ENCODE measurements around the gene NEDD9. TPM values are rescaled to one million over a fixed set of nuclear protein-coding genes. Genes with fewer than 3 reads are reported as not detected.

NEDD9 gene
- total and polyA plus RNA-seq, 2 of the 13 experiments (the other 11 are each of a cell fraction or from before 2014, with no cell fraction given), result 27.1 to 389 TPM

DNA sequence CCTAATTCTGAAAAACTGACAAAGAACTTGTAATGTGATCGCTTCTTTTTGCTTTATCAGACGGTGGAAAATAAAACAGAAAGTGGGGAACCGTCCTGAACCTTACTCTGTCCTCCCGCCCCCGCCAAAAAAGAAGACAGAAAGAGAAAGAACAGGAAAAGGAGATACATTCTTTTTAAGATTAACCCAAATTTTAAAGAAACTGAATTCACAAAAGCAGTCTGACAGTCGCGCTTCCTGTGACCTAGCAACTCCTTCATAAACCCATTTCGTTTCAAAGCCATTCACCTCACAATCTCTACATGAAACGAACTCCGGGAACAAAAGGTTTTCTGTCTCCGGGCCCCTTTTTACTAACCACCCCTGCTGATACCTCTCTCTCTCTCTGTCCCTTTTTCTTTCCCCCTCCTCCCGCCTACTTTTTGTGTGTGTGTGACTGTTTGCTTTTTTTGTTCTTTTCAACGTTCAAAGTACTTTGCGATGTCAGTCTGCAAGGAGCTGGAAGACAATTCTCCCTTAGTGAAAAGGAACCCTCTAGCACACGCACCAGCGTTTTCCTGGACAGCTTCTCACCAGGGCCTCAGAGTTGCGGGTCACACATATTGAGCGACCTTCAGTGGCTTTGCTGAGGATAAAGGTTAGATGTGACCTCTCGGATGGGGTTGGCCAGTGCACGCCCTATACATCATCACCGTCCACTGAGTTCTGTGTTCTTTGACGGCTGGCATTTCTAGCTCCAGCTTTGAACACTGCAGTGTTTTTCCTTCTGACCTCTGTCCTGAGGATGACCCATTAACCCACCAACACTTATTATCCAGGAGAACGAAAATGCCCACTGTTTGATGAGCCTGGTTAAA lies 530 bp upstream of the NEDD9 start (continued):
- TF ChIP-seq, protein P1, sequence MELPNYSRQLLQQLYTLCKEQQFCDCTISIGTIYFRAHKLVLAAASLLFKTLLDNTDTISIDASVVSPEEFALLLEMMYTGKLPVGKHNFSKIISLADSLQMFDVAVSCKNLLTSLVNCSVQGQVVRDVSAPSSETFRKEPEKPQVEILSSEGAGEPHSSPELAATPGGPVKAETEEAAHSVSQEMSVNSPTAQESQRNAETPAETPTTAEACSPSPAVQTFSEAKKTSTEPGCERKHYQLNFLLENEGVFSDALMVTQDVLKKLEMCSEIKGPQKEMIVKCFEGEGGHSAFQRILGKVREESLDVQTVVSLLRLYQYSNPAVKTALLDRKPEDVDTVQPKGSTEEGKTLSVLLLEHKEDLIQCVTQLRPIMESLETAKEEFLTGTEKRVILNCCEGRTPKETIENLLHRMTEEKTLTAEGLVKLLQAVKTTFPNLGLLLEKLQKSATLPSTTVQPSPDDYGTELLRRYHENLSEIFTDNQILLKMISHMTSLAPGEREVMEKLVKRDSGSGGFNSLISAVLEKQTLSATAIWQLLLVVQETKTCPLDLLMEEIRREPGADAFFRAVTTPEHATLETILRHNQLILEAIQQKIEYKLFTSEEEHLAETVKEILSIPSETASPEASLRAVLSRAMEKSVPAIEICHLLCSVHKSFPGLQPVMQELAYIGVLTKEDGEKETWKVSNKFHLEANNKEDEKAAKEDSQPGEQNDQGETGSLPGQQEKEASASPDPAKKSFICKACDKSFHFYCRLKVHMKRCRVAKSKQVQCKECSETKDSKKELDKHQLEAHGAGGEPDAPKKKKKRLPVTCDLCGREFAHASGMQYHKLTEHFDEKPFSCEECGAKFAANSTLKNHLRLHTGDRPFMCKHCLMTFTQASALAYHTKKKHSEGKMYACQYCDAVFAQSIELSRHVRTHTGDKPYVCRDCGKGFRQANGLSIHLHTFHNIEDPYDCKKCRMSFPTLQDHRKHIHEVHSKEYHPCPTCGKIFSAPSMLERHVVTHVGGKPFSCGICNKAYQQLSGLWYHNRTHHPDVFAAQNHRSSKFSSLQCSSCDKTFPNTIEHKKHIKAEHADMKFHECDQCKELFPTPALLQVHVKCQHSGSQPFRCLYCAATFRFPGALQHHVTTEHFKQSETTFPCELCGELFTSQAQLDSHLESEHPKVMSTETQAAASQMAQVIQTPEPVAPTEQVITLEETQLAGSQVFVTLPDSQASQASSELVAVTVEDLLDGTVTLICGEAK (IDR thresholded peaks at IDR 0.05), result no peak
- TF ChIP-seq, protein P1 (CRISPR knock-in tag; IDR thresholded peaks at IDR 0.05), result peak; percentile 71; the same call in 1 of the 2 replicates
- TF ChIP-seq MTF1 (CRISPR knock-in tag; IDR thresholded peaks at IDR 0.05) (no peak), DR1 (CRISPR knock-in tag; IDR thresholded peaks at IDR 0.05) (no peak), ZNF44 (CRISPR knock-in tag; IDR thresholded peaks at IDR 0.05) (peak; percentile 89), ZNF878 (CRISPR knock-in tag; IDR thresholded peaks at IDR 0.05) (peak; percentile 25; the same call in 1 of the 2 replicates), SALL1 (CRISPR knock-in tag; IDR thresholded peaks at IDR 0.05) (peak; percentile 95), TRIM24 (CRISPR knock-in tag; IDR thresholded peaks at IDR 0.05) (0 out of 2 replicates have a peak, but pooled peaks have one; percentile 61), MAZ (IDR thresholded peaks at IDR 0.05; ENCODE audit: borderline replicate concordance, low read depth, low read length) (no peak), MAZ (CRISPR knock-in tag; IDR thresholded peaks at IDR 0.05; ENCODE audit: low read depth) (0 out of 2 replicates have a peak, but pooled peaks have one; percentile 63), ZNF431 (CRISPR knock-in tag; IDR thresholded peaks at IDR 0.05; ENCODE audit: borderline replicate concordance, low read depth) (peak; percentile 92), ADNP (CRISPR knock-in tag; IDR thresholded peaks at IDR 0.05) (no peak), SOX5 (CRISPR knock-in tag; IDR thresholded peaks at IDR 0.05; ENCODE audit: borderline replicate concordance) (peak; percentile 89), CREB1 (IDR thresholded peaks at IDR 0.05) (no peak), CREB1 (CRISPR knock-in tag; IDR thresholded peaks at IDR 0.05) (peak; percentile 32), GABPA (IDR thresholded peaks at IDR 0.05; ENCODE audit: low read depth, low read length) (no peak), GABPA (CRISPR knock-in tag; IDR thresholded peaks at IDR 0.05; ENCODE audit: low read depth) (no peak), ZBTB21 (CRISPR knock-in tag; IDR thresholded peaks at IDR 0.05) (no peak)
- TF ChIP-seq, protein P2, sequence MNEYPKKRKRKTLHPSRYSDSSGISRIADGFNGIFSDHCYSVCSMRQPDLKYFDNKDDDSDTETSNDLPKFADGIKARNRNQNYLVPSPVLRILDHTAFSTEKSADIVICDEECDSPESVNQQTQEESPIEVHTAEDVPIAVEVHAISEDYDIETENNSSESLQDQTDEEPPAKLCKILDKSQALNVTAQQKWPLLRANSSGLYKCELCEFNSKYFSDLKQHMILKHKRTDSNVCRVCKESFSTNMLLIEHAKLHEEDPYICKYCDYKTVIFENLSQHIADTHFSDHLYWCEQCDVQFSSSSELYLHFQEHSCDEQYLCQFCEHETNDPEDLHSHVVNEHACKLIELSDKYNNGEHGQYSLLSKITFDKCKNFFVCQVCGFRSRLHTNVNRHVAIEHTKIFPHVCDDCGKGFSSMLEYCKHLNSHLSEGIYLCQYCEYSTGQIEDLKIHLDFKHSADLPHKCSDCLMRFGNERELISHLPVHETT (CRISPR knock-in tag; conservative IDR thresholded peaks at IDR 0.05), result no peak
- TF ChIP-seq, protein P3, sequence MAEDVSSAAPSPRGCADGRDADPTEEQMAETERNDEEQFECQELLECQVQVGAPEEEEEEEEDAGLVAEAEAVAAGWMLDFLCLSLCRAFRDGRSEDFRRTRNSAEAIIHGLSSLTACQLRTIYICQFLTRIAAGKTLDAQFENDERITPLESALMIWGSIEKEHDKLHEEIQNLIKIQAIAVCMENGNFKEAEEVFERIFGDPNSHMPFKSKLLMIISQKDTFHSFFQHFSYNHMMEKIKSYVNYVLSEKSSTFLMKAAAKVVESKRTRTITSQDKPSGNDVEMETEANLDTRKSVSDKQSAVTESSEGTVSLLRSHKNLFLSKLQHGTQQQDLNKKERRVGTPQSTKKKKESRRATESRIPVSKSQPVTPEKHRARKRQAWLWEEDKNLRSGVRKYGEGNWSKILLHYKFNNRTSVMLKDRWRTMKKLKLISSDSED (CRISPR knock-in tag; IDR thresholded peaks at IDR 0.05), result no peak

All from HepG2 (cell line).